Ishikawa (cell line): ENCODE results near the gene SPRTN.

Source experiments
- CEBPB ChIP-seq: IDR thresholded peaks from 2 replicates; pipeline ENCODE4 v1.6.1; 2012
- CREB1 ChIP-seq: IDR thresholded peaks from 2 replicates; pipeline ENCODE4 v1.6.1; 2012; ENCODE audit warnings: low read depth
- EP300 ChIP-seq: IDR thresholded peaks from 2 replicates; pipeline ENCODE4 v1.6.1; 2012; ENCODE audit warnings: borderline replicate concordance
- MAX ChIP-seq: IDR thresholded peaks from 2 replicates; pipeline ENCODE4 v1.6.1; 2012
- RAD21 ChIP-seq: IDR thresholded peaks from 2 replicates; pipeline ENCODE4 v1.6.1; 2012; ENCODE audit warnings: low read depth
- TAF1 ChIP-seq: IDR thresholded peaks from 2 replicates; pipeline ENCODE4 v1.6.1; 2012; ENCODE audit warnings: low read depth, mild to moderate bottlenecking
- TCF12 ChIP-seq: IDR thresholded peaks from 2 replicates; pipeline ENCODE4 v1.6.1; 2012; ENCODE audit warnings: low read depth

- TF ChIP-seq CREB1 (no peak), MAX (no peak), TAF1 (no peak), EP300 (no peak), RAD21 (no peak), CEBPB (no peak), TCF12 (no peak)
Measured at GRCh38 chr1:231312432-231312788, 25.7 kb upstream of the SPRTN start.
